Tibial nerve (tissue), 4 donors: ENCODE results near the gene SLC51A. TPM values are rescaled to one million over a fixed set of nuclear protein-coding genes. Genes with fewer than 3 reads are reported as not detected.

ENCODE experiments used
- DNase-seq, 2 donors: peaks; one replicate each; pipeline ENCODE4 v3.0.0-alpha.2; 2019; ENCODE audit warnings: low spot score in 2 of 2
- H3K27ac ChIP-seq, 4 donors: fragments of 200-600 bp; sonication (generic) in 3 of 4; one replicate each; pipeline ENCODE4 v1.5.1; 2017 to 2019; ENCODE audit warnings: mild to moderate bottlenecking in 1 of 4
- H3K27me3 ChIP-seq, 2 donors: fragments of 200-600 bp; sonication (generic) in 1 of 2; one replicate each; pipeline versions ENCODE4 v1.5.1 to v1.6.0; 2017 to 2019
- H3K36me3 ChIP-seq, 3 donors: fragments of 200-600 bp; sonication (generic); one replicate each; pipeline ENCODE4 v1.5.1; 2018 to 2019
- H3K4me1 ChIP-seq, 4 donors: fragments of 200-600 bp; sonication (generic) in 3 of 4; one replicate each; pipeline ENCODE4 v1.5.1; 2017 to 2019
- H3K4me3 ChIP-seq, 4 donors: fragments of 200-600 bp; sonication (generic) in 3 of 4; one replicate each; pipeline ENCODE4 v1.5.1; 2017 to 2019; ENCODE audit warnings: mild to moderate bottlenecking in 1 of 4, moderate library complexity in 1 of 4
- H3K9me3 ChIP-seq, 4 donors: fragments of 200-600 bp; sonication (generic) in 3 of 4; one replicate each; pipeline ENCODE4 v1.5.1; 2017 to 2019
- CTCF ChIP-seq, 5 experiments: fragments of 200-600 bp in 3 of 5; fragments of 450-650 bp in 2 of 5; sonication (generic) in 3 of 5; IDR thresholded peaks; one replicate each; pipeline ENCODE4 v1.5.1; 2016 to 2019; ENCODE audit warnings: antibody characterized with exemption in 5 of 5, mild to moderate bottlenecking in 3 of 5, moderate library complexity in 2 of 5
- EP300 ChIP-seq, 2 donors: sonication (generic); formaldehyde crosslinking; IDR thresholded peaks; one replicate each; pipeline ENCODE4 v1.6.1; 2017; ENCODE audit warnings: antibody characterized with exemption in 2 of 2, mild to moderate bottlenecking in 1 of 2
- POLR2A ChIP-seq, 2 donors: fragments of 450-650 bp; IDR thresholded peaks; one replicate each; pipeline ENCODE4 v1.6.1; 2017; ENCODE audit warnings: antibody characterized with exemption in 2 of 2, mild to moderate bottlenecking in 2 of 2, moderate library complexity in 2 of 2
- WGBS, 2 donors: methylation state at CpG; one replicate each; pipeline ENCODE4 v1.1.5; 2018; 5-methylcytosine and 5-hydroxymethylcytosine counted together
- total RNA-seq, 4 donors: library from RNA; depleted of rRNA; stranded (reverse); fragments of >200 nt; gene quantifications; one replicate each; pipeline ENCODE4 v1.1.0, GENCODE V29; 2016

SLC51A gene
- total RNA-seq, 4 donors from 2014 or later: 0.30 to 0.66 TPM; not detected in 2

- Histone ChIP-seq H3K4me3 (no peak overlapping the region), H3K9me3 (no peaks in the 10 kb centered on the region), H3K36me3 (peaks cover 0 to 50% (median 4%) of the 10 kb centered on the region in 3 donors), H3K27ac (no peak overlapping the region), H3K27me3 (no peaks in the 10 kb centered on the region), H3K4me1 (no peaks in the 10 kb centered on the region)
- TF ChIP-seq EP300 (IDR thresholded peaks at IDR 0.05): no peak
- TF ChIP-seq POLR2A (IDR thresholded peaks at IDR 0.05): no peak
- WGBS, 2 donors: 55 to 66% methylated on average over 1 of the region's 1 CpG
- DNase-seq: no peak
Measured at GRCh38 chr3:196255776-196256175, 39.4 kb downstream of the SLC51A start.

- Histone ChIP-seq H3K27ac (no peak overlapping the region), H3K36me3 (peaks cover 0 to 75% (median 15%) of the 10 kb centered on the region in 3 donors), H3K4me3 (no peak overlapping the region), H3K27me3 (no peaks in the 10 kb centered on the region), H3K4me1 (no peaks in the 10 kb centered on the region), H3K9me3 (no peaks in the 10 kb centered on the region)
- DNase-seq: no peak
- TF ChIP-seq CTCF (IDR thresholded peaks at IDR 0.05) (no peak), EP300 (IDR thresholded peaks at IDR 0.05) (no peak), POLR2A (IDR thresholded peaks at IDR 0.05) (no peak)
- WGBS, 2 donors: 97 to 99% methylated on average over 4 of the region's 4 CpGs
Measured at GRCh38 chr3:196260784-196261183, 44.5 kb downstream of the SLC51A start.

GRCh38 chr3:196263819-196264218, 47.5 kb downstream of the SLC51A start:
- H3K27ac ChIP-seq: no peak overlapping the region
- H3K27me3 ChIP-seq: no peaks in the 10 kb centered on the region
- DNase-seq: no peak
- TF ChIP-seq EP300 (IDR thresholded peaks at IDR 0.05): no peak
- TF ChIP-seq POLR2A (IDR thresholded peaks at IDR 0.05): no peak
- TF ChIP-seq CTCF (IDR thresholded peaks at IDR 0.05): no peak
- H3K36me3 ChIP-seq: peaks cover 0 to 83% (median 15%) of the 10 kb centered on the region in 3 donors
- H3K9me3 ChIP-seq: no peaks in the 10 kb centered on the region
- no peak overlapping the region for H3K4me3 ChIP-seq
- 93 to 95% methylated on average over 7 of the region's 7 CpGs for WGBS, 2 donors
- H3K4me1 ChIP-seq: peaks cover 0 to 10% (median under 1%) of the 10 kb centered on the region in 4 donors

GRCh38 chr3:196268284-196269163, 52.2 kb downstream of the SLC51A start:
- Histone ChIP-seq H3K36me3 (peaks cover 0 to 77% (median 0%) of the 10 kb centered on the region in 3 donors), H3K27ac (peak overlapping the region in 2 of 4 donors; percentile 40 to 52), H3K9me3 (no peaks in the 10 kb centered on the region), H3K4me3 (no peak overlapping the region), H3K4me1 (peaks cover 0 to 17% (median 2%) of the 10 kb centered on the region in 4 donors), H3K27me3 (no peaks in the 10 kb centered on the region)
- 78 to 83% methylated on average over 9 of the region's 9 CpGs for WGBS, 2 donors
- TF ChIP-seq POLR2A (IDR thresholded peaks at IDR 0.05) (no peak), CTCF (IDR thresholded peaks at IDR 0.05) (no peak), EP300 (IDR thresholded peaks at IDR 0.05) (no peak)
- DNase-seq: no peak

GRCh38 chr3:196270499-196270898, 54.2 kb downstream of the SLC51A start:
- H3K36me3 ChIP-seq: peaks cover 0 to 64% (median 0%) of the 10 kb centered on the region in 3 donors
- WGBS, 2 donors: 70 to 86% methylated on average over 5 of the region's 5 CpGs

More at GRCh38 chr3:196270499-196270898, 54.2 kb downstream of the SLC51A start:
- DNase-seq: no peak
- Histone ChIP-seq H3K27me3 (no peaks in the 10 kb centered on the region), H3K4me3 (no peak overlapping the region), H3K9me3 (no peaks in the 10 kb centered on the region), H3K27ac (no peak overlapping the region), H3K4me1 (peaks cover 0 to 22% (median 4%) of the 10 kb centered on the region in 4 donors)
- TF ChIP-seq CTCF (IDR thresholded peaks at IDR 0.05) (no peak), EP300 (IDR thresholded peaks at IDR 0.05) (no peak)
